Adrenal gland (tissue), 5 donors: ENCODE data around the gene IRAK1BP1.

Experiments
- POLR2A ChIP-seq, 2 donors: fragments of 450-650 bp; IDR thresholded peaks; one replicate each; pipeline ENCODE4 v1.6.1; 2017; ENCODE audit warnings: antibody characterized with exemption in 2 of 2, mild to moderate bottlenecking in 2 of 2, moderate library complexity in 1 of 2
- TF ChIP-seq, protein P1 (sequence below), 6 experiments: fragments of 450-650 bp in 4 of 6; fragments of 200-600 bp in 2 of 6; sonication (generic) in 1 of 6; IDR thresholded peaks; 1 replicate in 5 of 6; 2 replicates in 1 of 6; pipeline versions ENCODE4 v1.5.1 to v1.8.0; 2016 to 2021; ENCODE audit warnings: antibody characterized with exemption in 6 of 6, mild to moderate bottlenecking in 2 of 6, moderate library complexity in 1 of 6
- donor health status: DM: no; HTN: no; CAD: no.

DNA sequence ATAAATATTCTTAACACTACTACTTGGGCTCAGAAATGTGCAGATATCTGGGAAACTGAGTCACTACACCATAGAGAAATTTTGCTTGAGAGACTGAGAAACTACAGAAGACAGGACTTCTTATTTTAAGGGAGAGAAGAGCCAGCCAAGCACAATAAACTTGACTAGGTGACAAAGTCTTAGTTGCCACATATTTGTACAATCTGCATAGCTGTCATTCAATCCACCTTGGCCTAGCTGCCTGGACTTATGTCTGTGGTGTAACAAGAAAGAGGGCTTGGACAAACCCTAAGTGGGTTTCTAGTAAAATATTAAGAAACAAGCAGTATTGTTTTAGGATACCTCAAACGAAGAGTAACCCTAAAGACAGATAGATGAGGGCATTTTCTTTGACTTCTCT, 21.8 kb upstream of the IRAK1BP1 start:
- TF ChIP-seq, protein P1, sequence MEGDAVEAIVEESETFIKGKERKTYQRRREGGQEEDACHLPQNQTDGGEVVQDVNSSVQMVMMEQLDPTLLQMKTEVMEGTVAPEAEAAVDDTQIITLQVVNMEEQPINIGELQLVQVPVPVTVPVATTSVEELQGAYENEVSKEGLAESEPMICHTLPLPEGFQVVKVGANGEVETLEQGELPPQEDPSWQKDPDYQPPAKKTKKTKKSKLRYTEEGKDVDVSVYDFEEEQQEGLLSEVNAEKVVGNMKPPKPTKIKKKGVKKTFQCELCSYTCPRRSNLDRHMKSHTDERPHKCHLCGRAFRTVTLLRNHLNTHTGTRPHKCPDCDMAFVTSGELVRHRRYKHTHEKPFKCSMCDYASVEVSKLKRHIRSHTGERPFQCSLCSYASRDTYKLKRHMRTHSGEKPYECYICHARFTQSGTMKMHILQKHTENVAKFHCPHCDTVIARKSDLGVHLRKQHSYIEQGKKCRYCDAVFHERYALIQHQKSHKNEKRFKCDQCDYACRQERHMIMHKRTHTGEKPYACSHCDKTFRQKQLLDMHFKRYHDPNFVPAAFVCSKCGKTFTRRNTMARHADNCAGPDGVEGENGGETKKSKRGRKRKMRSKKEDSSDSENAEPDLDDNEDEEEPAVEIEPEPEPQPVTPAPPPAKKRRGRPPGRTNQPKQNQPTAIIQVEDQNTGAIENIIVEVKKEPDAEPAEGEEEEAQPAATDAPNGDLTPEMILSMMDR (IDR thresholded peaks at IDR 0.05), result no peak
- TF ChIP-seq POLR2A (IDR thresholded peaks at IDR 0.05), result no peak
